Omental fat pad (tissue), 4 donors: ENCODE results near the gene ELFN2. TPM values are rescaled to one million over a fixed set of nuclear protein-coding genes. Genes with fewer than 3 reads are reported as not detected.

ENCODE experiments used
- ATAC-seq: fragments of 150-250 bp; one replicate; pipeline ENCODE4 v1.9.1; 2016; ENCODE audit warnings: mild to moderate bottlenecking, moderate library complexity; ENCODE audit not compliant: low FRiP score
- DNase-seq: peaks from one replicate; pipeline ENCODE4 v3.0.0-alpha.2; 2019; ENCODE audit warnings: low spot score
- CTCF ChIP-seq, 3 donors: fragments of 450-650 bp; IDR thresholded peaks; one replicate each; pipeline ENCODE4 v1.5.1; 2016 to 2017; ENCODE audit warnings: antibody characterized with exemption in 3 of 3, mild to moderate bottlenecking in 3 of 3, moderate library complexity in 2 of 3
- total RNA-seq, 4 donors: library from RNA; depleted of rRNA; stranded (reverse); fragments of >200 nt; gene quantifications; one replicate each; pipeline ENCODE4 v1.1.0, GENCODE V29; 2016

The ELFN2 gene
- total RNA-seq, 4 donors from 2014 or later = 0.32 TPM; not detected in 3

GRCh38 chr22:37354261-37354660 lies 73.0 kb downstream of the ELFN2 start:
- ATAC-seq = no peak
- no peak for TF ChIP-seq CTCF (IDR thresholded peaks at IDR 0.05)
- no peak for DNase-seq

- ATAC-seq (no peak), DNase-seq (no peak)
- TF ChIP-seq CTCF (IDR thresholded peaks at IDR 0.05) = no peak
Measured at GRCh38 chr22:37353839-37354238, 73.4 kb downstream of the ELFN2 start.

- DNase-seq (no peak), ATAC-seq (no peak)
- TF ChIP-seq CTCF (IDR thresholded peaks at IDR 0.05) = no peak
Measured at GRCh38 chr22:37352481-37352880, 74.8 kb downstream of the ELFN2 start.

- ATAC-seq = no peak
- TF ChIP-seq CTCF (IDR thresholded peaks at IDR 0.05) = no peak
- no peak for DNase-seq
Measured at GRCh38 chr22:37351232-37351631, 76.0 kb downstream of the ELFN2 start.

GRCh38 chr22:37349043-37349814 lies 78.0 kb downstream of the ELFN2 start:
- TF ChIP-seq CTCF (IDR thresholded peaks at IDR 0.05) = no peak
- DNase-seq (no peak), ATAC-seq (no peak)

- ATAC-seq = no peak
- no peak for DNase-seq
Measured at GRCh38 chr22:37346505-37346895, 80.8 kb downstream of the ELFN2 start.

More at GRCh38 chr22:37346505-37346895, 80.8 kb downstream of the ELFN2 start:
- TF ChIP-seq CTCF (IDR thresholded peaks at IDR 0.05) = no peak
